ENCODE results near the gene ZBED1. TPM values are rescaled to one million over a fixed set of nuclear protein-coding genes. Genes with fewer than 3 reads are reported as not detected.

Gene ZBED1
- total and polyA plus RNA-seq, 2 donors from 2014 or later = 20.6 to 40.7 TPM

DNA sequence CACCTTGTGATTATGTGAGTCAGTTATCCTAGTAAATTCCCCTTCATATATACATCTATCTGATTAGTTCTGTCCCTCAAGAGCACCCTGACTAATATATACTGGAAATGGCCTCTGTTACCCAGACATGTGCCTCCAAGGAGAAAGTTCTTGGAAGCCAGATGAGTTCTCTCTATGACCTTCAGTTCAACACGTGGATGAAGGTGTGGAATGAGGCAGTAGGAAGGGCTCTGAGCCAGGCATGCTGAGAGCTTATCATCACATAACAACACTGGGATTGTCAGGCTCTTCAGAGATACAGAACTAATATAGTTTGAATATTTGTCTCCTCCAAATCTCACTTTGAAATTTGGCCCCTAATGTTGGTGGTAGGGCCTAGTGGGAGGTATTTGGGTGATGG lies 44.4 kb upstream of the ZBED1 start:
- no peak overlapping the region for H3K27ac ChIP-seq (ENCODE audit: low read depth in 2 of 2, low read length in 2 of 2)
- no peak for DNase-seq
- no peaks in the 10 kb centered on the region for H3K27me3 ChIP-seq (ENCODE audit: control insufficient read depth, insufficient read depth, low read length)
- no peaks in the 10 kb centered on the region for H3K9me3 ChIP-seq (ENCODE audit: control insufficient read depth in 2 of 3, insufficient read depth in 1 of 3, low read length in 3 of 3)
- intact Hi-C loops (cut with DNase I) = no loop called here
- H3K4me1 ChIP-seq (ENCODE audit: control insufficient read depth in 2 of 3, insufficient read depth in 2 of 3, low read depth in 1 of 3, low read length in 3 of 3) = no peaks in the 10 kb centered on the region
- H3K9ac ChIP-seq (ENCODE audit: low read length in 3 of 3) = no peak overlapping the region
- no peak overlapping the region for H3K4me3 ChIP-seq (ENCODE audit: low read length in 3 of 3)
- no peak for FAIRE-seq
- TF ChIP-seq, protein P1, sequence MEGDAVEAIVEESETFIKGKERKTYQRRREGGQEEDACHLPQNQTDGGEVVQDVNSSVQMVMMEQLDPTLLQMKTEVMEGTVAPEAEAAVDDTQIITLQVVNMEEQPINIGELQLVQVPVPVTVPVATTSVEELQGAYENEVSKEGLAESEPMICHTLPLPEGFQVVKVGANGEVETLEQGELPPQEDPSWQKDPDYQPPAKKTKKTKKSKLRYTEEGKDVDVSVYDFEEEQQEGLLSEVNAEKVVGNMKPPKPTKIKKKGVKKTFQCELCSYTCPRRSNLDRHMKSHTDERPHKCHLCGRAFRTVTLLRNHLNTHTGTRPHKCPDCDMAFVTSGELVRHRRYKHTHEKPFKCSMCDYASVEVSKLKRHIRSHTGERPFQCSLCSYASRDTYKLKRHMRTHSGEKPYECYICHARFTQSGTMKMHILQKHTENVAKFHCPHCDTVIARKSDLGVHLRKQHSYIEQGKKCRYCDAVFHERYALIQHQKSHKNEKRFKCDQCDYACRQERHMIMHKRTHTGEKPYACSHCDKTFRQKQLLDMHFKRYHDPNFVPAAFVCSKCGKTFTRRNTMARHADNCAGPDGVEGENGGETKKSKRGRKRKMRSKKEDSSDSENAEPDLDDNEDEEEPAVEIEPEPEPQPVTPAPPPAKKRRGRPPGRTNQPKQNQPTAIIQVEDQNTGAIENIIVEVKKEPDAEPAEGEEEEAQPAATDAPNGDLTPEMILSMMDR (IDR thresholded peaks at IDR 0.05; ENCODE audit: borderline replicate concordance, extremely low read depth, insufficient read depth) = no peak
- no peaks in the 10 kb centered on the region for H3K36me3 ChIP-seq (ENCODE audit: control insufficient read depth in 2 of 3, insufficient read depth in 3 of 3, low read length in 3 of 3)

GRCh38 chrX:2542826-2543521 lies 42.2 kb upstream of the ZBED1 start:
- DNase-seq = no peak
- FAIRE-seq = no peak
- Histone ChIP-seq H3K9me3 (ENCODE audit: control insufficient read depth in 2 of 3, insufficient read depth in 1 of 3, low read length in 3 of 3) (no peaks in the 10 kb centered on the region), H3K9ac (ENCODE audit: low read length in 3 of 3) (no peak overlapping the region), H3K27ac (ENCODE audit: low read depth in 2 of 2, low read length in 2 of 2) (no peak overlapping the region), H3K4me3 (ENCODE audit: low read length in 3 of 3) (no peak overlapping the region), H3K27me3 (ENCODE audit: control insufficient read depth, insufficient read depth, low read length) (no peaks in the 10 kb centered on the region), H3K4me1 (ENCODE audit: control insufficient read depth in 2 of 3, insufficient read depth in 2 of 3, low read depth in 1 of 3, low read length in 3 of 3) (no peaks in the 10 kb centered on the region), H3K36me3 (ENCODE audit: control insufficient read depth in 2 of 3, insufficient read depth in 3 of 3, low read length in 3 of 3) (no peaks in the 10 kb centered on the region)
- TF ChIP-seq, protein P1 (IDR thresholded peaks at IDR 0.05; ENCODE audit: borderline replicate concordance, extremely low read depth, insufficient read depth) = no peak
- intact Hi-C loops (cut with DNase I) = no loop called here

DNA sequence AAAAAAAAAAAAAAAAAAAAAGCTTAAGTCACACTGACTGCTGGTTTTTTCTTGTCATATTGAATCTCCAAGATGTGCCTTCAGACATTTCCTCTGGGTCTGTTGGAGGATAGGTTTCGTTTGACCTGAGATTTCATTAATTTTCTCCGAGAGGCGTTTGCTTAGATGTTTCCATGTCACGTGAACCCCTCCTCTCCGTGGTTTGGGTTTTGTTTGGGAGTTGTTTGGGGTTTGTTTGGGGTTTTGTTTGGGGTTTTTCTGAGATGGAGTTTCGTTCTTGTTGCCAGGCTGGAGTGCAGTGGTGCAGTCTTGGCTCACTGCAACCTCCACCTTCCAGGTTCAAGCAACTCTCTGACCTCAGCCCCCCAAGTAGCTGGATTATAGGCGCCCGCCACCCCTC lies 40.8 kb upstream of the ZBED1 start:
- FAIRE-seq = no peak
- H3K9me3 ChIP-seq (ENCODE audit: control insufficient read depth in 2 of 3, insufficient read depth in 1 of 3, low read length in 3 of 3) = no peaks in the 10 kb centered on the region
- intact Hi-C loops (cut with DNase I) = no loop called here
- H3K27ac ChIP-seq (ENCODE audit: low read depth in 2 of 2, low read length in 2 of 2) = no peak overlapping the region
- no peak for DNase-seq
- no peaks in the 10 kb centered on the region for H3K27me3 ChIP-seq (ENCODE audit: control insufficient read depth, insufficient read depth, low read length)
- TF ChIP-seq, protein P1 (IDR thresholded peaks at IDR 0.05; ENCODE audit: borderline replicate concordance, extremely low read depth, insufficient read depth) = no peak
- no peak overlapping the region for H3K9ac ChIP-seq (ENCODE audit: low read length in 3 of 3)
- no peak overlapping the region for H3K4me3 ChIP-seq (ENCODE audit: low read length in 3 of 3)
- no peaks in the 10 kb centered on the region for H3K4me1 ChIP-seq (ENCODE audit: control insufficient read depth in 2 of 3, insufficient read depth in 2 of 3, low read depth in 1 of 3, low read length in 3 of 3)
- H3K36me3 ChIP-seq (ENCODE audit: control insufficient read depth in 2 of 3, insufficient read depth in 3 of 3, low read length in 3 of 3) = no peaks in the 10 kb centered on the region
